GM21526 (cell line): ENCODE data around the gene HECTD4.
"Not testable (repeated sequence)": the region's sequence is repeated elsewhere in the genome, so short reads cannot be mapped to it uniquely, and the experiment has no call there.

Experiments used
- ATAC-seq: cut with Tn5 transposase; IDR thresholded peaks from one replicate; pipeline ENCODE4 v1.9.1; 2021; ENCODE audit warnings: moderate library complexity; ENCODE audit not compliant: unreplicated experiment, low FRiP score

Gene HECTD4

GRCh38 chr12:112381883-112382796, at the start of gene HECTD4:
Gene HECTD4 (minus strand): TSS chr12:112382431. CDS start chr12:112382128, 303 bp downstream.
- ATAC-seq, result peak; percentile 88

- no peak for ATAC-seq
Measured at GRCh38 chr12:112431965-112432364, 49.7 kb upstream of the HECTD4 start.

- ATAC-seq, result no peak
Measured at GRCh38 chr12:112430929-112431328, 48.7 kb upstream of the HECTD4 start.

GRCh38 chr12:112427760-112428159, 45.5 kb upstream of the HECTD4 start:
- no peak for ATAC-seq

GRCh38 chr12:112425582-112426382, 43.6 kb upstream of the HECTD4 start:
- no peak for ATAC-seq

- ATAC-seq, result no peak
Measured at GRCh38 chr12:112424126-112424525, 41.9 kb upstream of the HECTD4 start.

- ATAC-seq, result no peak
Measured at GRCh38 chr12:112422531-112422930, 40.3 kb upstream of the HECTD4 start.

- ATAC-seq, result no peak
Measured at GRCh38 chr12:112421363-112421762, 39.1 kb upstream of the HECTD4 start.

GRCh38 chr12:112420740-112421139, 38.5 kb upstream of the HECTD4 start:
- no peak for ATAC-seq

GRCh38 chr12:112419297-112420133, 37.3 kb upstream of the HECTD4 start:
- ATAC-seq, result peak; percentile 41

GRCh38 chr12:112418608-112419296, 36.5 kb upstream of the HECTD4 start, which contains the start of gene PTPN11:
Gene PTPN11 (plus strand): TSS chr12:112418947. CDS start chr12:112419112, 165 bp downstream.
- peak; percentile 68 for ATAC-seq

- peak; percentile 4 for ATAC-seq
Measured at GRCh38 chr12:112418273-112418607, 36.0 kb upstream of the HECTD4 start.

GRCh38 chr12:112415457-112415856, 33.2 kb upstream of the HECTD4 start:
- not testable (repeated sequence) for ATAC-seq

- ATAC-seq, result no peak
Measured at GRCh38 chr12:112413855-112414625, 31.8 kb upstream of the HECTD4 start.

GRCh38 chr12:112409906-112410244, 27.6 kb upstream of the HECTD4 start:
- no peak for ATAC-seq

GRCh38 chr12:112409064-112409905, 27.1 kb upstream of the HECTD4 start, which contains the start of gene RPL6:
Gene RPL6 (minus strand): TSS chr12:112409605. CDS start chr12:112408656, 949 bp downstream.
- peak; percentile 69 for ATAC-seq

- no peak for ATAC-seq
Measured at GRCh38 chr12:112408621-112409020, 26.4 kb upstream of the HECTD4 start.

GRCh38 chr12:112407683-112408082, 25.5 kb upstream of the HECTD4 start:
- ATAC-seq, result not testable (repeated sequence)
